Neural crest cell (in vitro differentiated cells): ENCODE measurements around the gene ATG4A. TPM values are rescaled to one million over a fixed set of nuclear protein-coding genes. Genes with fewer than 3 reads are reported as not detected.

Source experiments
- DNase-seq: peaks from one replicate; pipeline ENCODE4 v3.0.0; 2021; ENCODE audit warnings: low read depth, mixed read lengths, low spot score
- H3K27ac Mint-ChIP-seq: one replicate; pipeline ENCODE4 v1.8.0; 2021; ENCODE audit warnings: mild to moderate bottlenecking, mixed read lengths; ENCODE audit not compliant: unreplicated experiment
- H3K27me3 Mint-ChIP-seq: 2 replicates; pipeline ENCODE4 v1.8.0; 2021; ENCODE audit warnings: low read depth, mild to moderate bottlenecking, mixed read lengths
- H3K36me3 Mint-ChIP-seq: 2 replicates; pipeline ENCODE4 v1.8.0; 2021; ENCODE audit warnings: low read depth, mild to moderate bottlenecking, mixed read lengths
- H3K4me1 Mint-ChIP-seq: 2 replicates; pipeline ENCODE4 v1.8.0; 2021; ENCODE audit warnings: mixed read lengths
- H3K4me3 Mint-ChIP-seq: one replicate; pipeline ENCODE4 v1.8.0; 2021; ENCODE audit warnings: mild to moderate bottlenecking, mixed read lengths
- H3K9me3 Mint-ChIP-seq: 2 replicates; pipeline ENCODE4 v1.8.0; 2021; ENCODE audit warnings: mixed read lengths
- CTCF ChIP-seq: fragments of 200-600 bp; sonication (generic); conservative IDR thresholded peaks from 2 replicates; pipeline ENCODE4 v1.5.0; 2021; ENCODE audit warnings: antibody characterized with exemption, mild to moderate bottlenecking
- total RNA-seq: library from RNA; stranded (reverse); gene quantifications from 2 replicates; pipeline ENCODE4 v1.2.1, GENCODE V29; 2021

ATG4A gene
- total RNA-seq, 1 donor from 2014 or later, result 7.5 TPM

- Mint-ChIP-seq H3K27ac (no peak overlapping the region), H3K4me1 (no peaks in the 10 kb centered on the region), H3K36me3 (peaks cover 8% of the 10 kb centered on the region), H3K4me3 (no peak overlapping the region), H3K27me3 (no peaks in the 10 kb centered on the region), H3K9me3 (no peaks in the 10 kb centered on the region)
- DNase-seq, result no peak
- no peak for TF ChIP-seq CTCF
These were observed 67.6 kb downstream of the ATG4A start for GRCh38 chrX:108159028-108159670.

- H3K36me3 Mint-ChIP-seq, result peaks cover 8% of the 10 kb centered on the region
- no peak for TF ChIP-seq CTCF
- no peaks in the 10 kb centered on the region for H3K27me3 Mint-ChIP-seq
These were observed 68.7 kb downstream of the ATG4A start for GRCh38 chrX:108160309-108160708.

GRCh38 chrX:108162265-108162664 is 70.7 kb downstream of the ATG4A start:
- no peak for DNase-seq
- TF ChIP-seq CTCF, result no peak
- Mint-ChIP-seq H3K4me1 (no peaks in the 10 kb centered on the region), H3K36me3 (peaks cover 6% of the 10 kb centered on the region), H3K4me3 (no peak overlapping the region), H3K27ac (no peak overlapping the region), H3K9me3 (no peaks in the 10 kb centered on the region), H3K27me3 (no peaks in the 10 kb centered on the region)

More at GRCh38 chrX:108160309-108160708, 68.7 kb downstream of the ATG4A start:
- Mint-ChIP-seq H3K4me1 (no peaks in the 10 kb centered on the region), H3K9me3 (no peaks in the 10 kb centered on the region), H3K27ac (no peak overlapping the region), H3K4me3 (no peak overlapping the region)
- no peak for DNase-seq

GRCh38 chrX:108163333-108164082 is 71.9 kb downstream of the ATG4A start:
- no peak for DNase-seq
- TF ChIP-seq CTCF, result no peak
- Mint-ChIP-seq H3K27me3 (no peaks in the 10 kb centered on the region), H3K4me1 (no peaks in the 10 kb centered on the region), H3K9me3 (no peaks in the 10 kb centered on the region), H3K27ac (no peak overlapping the region), H3K4me3 (no peak overlapping the region), H3K36me3 (peaks cover 6% of the 10 kb centered on the region)

- peaks cover 6% of the 10 kb centered on the region for H3K36me3 Mint-ChIP-seq
- no peaks in the 10 kb centered on the region for H3K9me3 Mint-ChIP-seq
- DNase-seq, result peak; percentile 22
- H3K4me1 Mint-ChIP-seq, result no peaks in the 10 kb centered on the region
- peak; percentile 57 for TF ChIP-seq CTCF
- H3K27ac Mint-ChIP-seq, result no peak overlapping the region
- no peaks in the 10 kb centered on the region for H3K27me3 Mint-ChIP-seq
- no peak overlapping the region for H3K4me3 Mint-ChIP-seq
These were observed 74.0 kb downstream of the ATG4A start for GRCh38 chrX:108165383-108166111.
